ENCODE results near the gene MEIS1. TPM values are rescaled to one million over a fixed set of nuclear protein-coding genes. Genes with fewer than 3 reads are reported as not detected.
"Not testable (repeated sequence)": the region's sequence is repeated elsewhere in the genome, so short reads cannot be mapped to it uniquely, and the experiment has no call there.

Gene MEIS1
- 40.1 TPM for total RNA-seq
- long read RNA-seq, full-length matches to known transcripts = 2 of 9 reads
- long read RNA-seq, partial matches to known transcripts = 3 of 9 reads
- long read RNA-seq, other reads (novel, unspliced or antisense) = 4 of 9 reads

GRCh38 chr2:66434679-66435548 lies at the start of gene MEIS1:
TSS of gene MEIS1 (plus strand) at chr2:66435125. CDS start at chr2:66435857, 732 bp downstream.
- ATAC-seq (peak; percentile 91), DNase-seq (ENCODE audit: missing footprints) (peak; percentile 92)
- intact Hi-C loops (cut with DNase I) = loop anchor here (2.0 to 10.0 kb wide), 7 partner anchors 62 to 1407 kb away; partner anchors contain the start of gene ETAA1

- intact Hi-C loops (cut with DNase I) = no loop called here
- ATAC-seq = no peak
These were observed 47.7 kb upstream of the MEIS1 start for GRCh38 chr2:66387016-66387753.

GRCh38 chr2:66389651-66390131 lies 45.2 kb upstream of the MEIS1 start:
- no peak for DNase-seq (ENCODE audit: missing footprints)
- ATAC-seq = no peak
- intact Hi-C loops (cut with DNase I) = no loop called here

More at GRCh38 chr2:66387016-66387753, 47.7 kb upstream of the MEIS1 start:
- DNase-seq (ENCODE audit: missing footprints) = no peak

GRCh38 chr2:66390152-66390551 lies 44.8 kb upstream of the MEIS1 start:
- intact Hi-C loops (cut with DNase I) = no loop called here
- no peak for ATAC-seq
- DNase-seq (ENCODE audit: missing footprints) = no peak

GRCh38 chr2:66390811-66391210 lies 44.1 kb upstream of the MEIS1 start:
- DNase-seq (ENCODE audit: missing footprints) (no peak), ATAC-seq (no peak)
- intact Hi-C loops (cut with DNase I) = no loop called here

- ATAC-seq; intact Hi-C loops (cut with DNase I); DNase-seq (ENCODE audit: missing footprints): not testable (repeated sequence)
These were observed 43.7 kb upstream of the MEIS1 start for GRCh38 chr2:66391240-66391639.

GRCh38 chr2:66405473-66405872 lies 29.5 kb upstream of the MEIS1 start:
- DNase-seq (ENCODE audit: missing footprints) (no peak), ATAC-seq (no peak)
- intact Hi-C loops (cut with DNase I) = no loop called here

GRCh38 chr2:66408905-66409304 lies 26.0 kb upstream of the MEIS1 start:
- ATAC-seq = no peak
- no peak for DNase-seq (ENCODE audit: missing footprints)
- intact Hi-C loops (cut with DNase I) = no loop called here

GRCh38 chr2:66412874-66413273 lies 22.1 kb upstream of the MEIS1 start:
- intact Hi-C loops (cut with DNase I) = no loop called here
- no peak for ATAC-seq
- no peak for DNase-seq (ENCODE audit: missing footprints)

GRCh38 chr2:66414896-66415295 lies 20.0 kb upstream of the MEIS1 start:
- intact Hi-C loops (cut with DNase I) = no loop called here
- DNase-seq (ENCODE audit: missing footprints) = no peak
- no peak for ATAC-seq

GRCh38 chr2:66418381-66418780 lies 16.5 kb upstream of the MEIS1 start:
- DNase-seq (ENCODE audit: missing footprints) (no peak), ATAC-seq (no peak)

GRCh38 chr2:66421612-66422011 lies 13.3 kb upstream of the MEIS1 start:
- DNase-seq (ENCODE audit: missing footprints) = no peak
- ATAC-seq = no peak
- intact Hi-C loops (cut with DNase I) = loop anchor here (10.0 kb wide), 1 partner anchor 1613 kb away; no protein-coding TSS in a partner anchor

More at GRCh38 chr2:66418381-66418780, 16.5 kb upstream of the MEIS1 start:
- intact Hi-C loops (cut with DNase I) = no loop called here

GRCh38 chr2:66423391-66424124 lies 11.4 kb upstream of the MEIS1 start:
- ATAC-seq (no peak), DNase-seq (ENCODE audit: missing footprints) (no peak)
- intact Hi-C loops (cut with DNase I) = loop anchor here (10.0 kb wide), 1 partner anchor 1611 kb away; no protein-coding TSS in a partner anchor

- no peak for ATAC-seq
- peak; percentile 37 for DNase-seq (ENCODE audit: missing footprints)
- intact Hi-C loops (cut with DNase I) = loop anchor here (5.0 to 10.0 kb wide), 2 partner anchors 704 to 1608 kb away; no protein-coding TSS in a partner anchor
These were observed 8.4 kb upstream of the MEIS1 start for GRCh38 chr2:66426244-66427111.

- intact Hi-C loops (cut with DNase I) = loop anchor here (5.0 to 10.0 kb wide), 2 partner anchors 705 to 1608 kb away; no protein-coding TSS in a partner anchor
- ATAC-seq (no peak), DNase-seq (ENCODE audit: missing footprints) (no peak)
These were observed 7.6 kb upstream of the MEIS1 start for GRCh38 chr2:66427300-66427699.

- intact Hi-C loops (cut with DNase I) = loop anchor here (5.0 to 10.0 kb wide), 2 partner anchors 707 to 1606 kb away; no protein-coding TSS in a partner anchor
- ATAC-seq (no peak), DNase-seq (ENCODE audit: missing footprints) (no peak)
These were observed 5.8 kb upstream of the MEIS1 start for GRCh38 chr2:66428986-66429612.

Data from Right ventricle myocardium inferior (tissue), 1 donor.